Stimulated activated CD4-positive, alpha-beta T cell treated with anti-CD3 and anti-CD28 coated beads, Interleukin-2, amount 100 ng/mL, for 4 hours (primary cell): Measurements from ENCODE around the gene SMC3.
A peak's percentile ranks its signal among the peaks of the same experiment; 100 is the strongest.
"Not testable (repeated sequence)": the region's sequence is repeated elsewhere in the genome, so short reads cannot be mapped to it uniquely, and the experiment has no call there.

Experiments used
- DNase-seq: peaks from one replicate; pipeline ENCODE4 v3.0.0-alpha.2; 2020; ENCODE audit warnings: low read depth

The SMC3 gene

GRCh38 chr10:110584006-110584405 lies 16.5 kb downstream of the SMC3 start:
- DNase-seq: no peak

GRCh38 chr10:110591760-110592159 lies 24.3 kb downstream of the SMC3 start:
- DNase-seq: no peak

GRCh38 chr10:110597476-110597875 lies 30.0 kb downstream of the SMC3 start:
- DNase-seq: no peak

GRCh38 chr10:110600487-110601101 lies 33.1 kb downstream of the SMC3 start:
- no peak for DNase-seq

GRCh38 chr10:110601581-110601980 lies 34.1 kb downstream of the SMC3 start:
- DNase-seq: no peak

GRCh38 chr10:110608087-110608486 lies 40.6 kb downstream of the SMC3 start:
- DNase-seq: no peak

GRCh38 chr10:110609605-110610004 lies 42.1 kb downstream of the SMC3 start:
- no peak for DNase-seq

GRCh38 chr10:110610308-110610774 lies 42.8 kb downstream of the SMC3 start:
- peak; percentile 38 for DNase-seq

GRCh38 chr10:110610781-110611180 lies 43.3 kb downstream of the SMC3 start:
- not testable (repeated sequence) for DNase-seq

- DNase-seq: no peak
These were observed 44.6 kb downstream of the SMC3 start for GRCh38 chr10:110612087-110612486.

- no peak for DNase-seq
These were observed 45.1 kb downstream of the SMC3 start for GRCh38 chr10:110612629-110613028.

GRCh38 chr10:110613341-110613995 lies 46.0 kb downstream of the SMC3 start:
- DNase-seq: no peak

- no peak for DNase-seq
These were observed 46.6 kb downstream of the SMC3 start for GRCh38 chr10:110613996-110614495.

- no peak for DNase-seq
These were observed 47.7 kb downstream of the SMC3 start for GRCh38 chr10:110615057-110615747.

GRCh38 chr10:110616493-110617033 lies 49.1 kb downstream of the SMC3 start:
- DNase-seq: no peak

- DNase-seq: no peak
These were observed 50.1 kb downstream of the SMC3 start for GRCh38 chr10:110617425-110618229.

- peak; percentile 25 for DNase-seq
These were observed 50.7 kb downstream of the SMC3 start for GRCh38 chr10:110618230-110618610.

- DNase-seq: no peak
These were observed 52.3 kb downstream of the SMC3 start for GRCh38 chr10:110619514-110620397.

- no peak for DNase-seq
These were observed 52.9 kb downstream of the SMC3 start for GRCh38 chr10:110620398-110620719.

GRCh38 chr10:110623316-110623715 lies 55.8 kb downstream of the SMC3 start:
- DNase-seq: not testable (repeated sequence)

GRCh38 chr10:110625356-110625894 lies 57.9 kb downstream of the SMC3 start:
- no peak for DNase-seq
